T-helper 2 cell treated with Interferon-gamma antibody and Interleukin-4, amounts not matched to agents 100 ng/mL and 5 ng/mL, for 36 hours (primary cell): ENCODE data around the gene GALNT9. TPM values are rescaled to one million over a fixed set of nuclear protein-coding genes. Genes with fewer than 3 reads are reported as not detected.
"Not testable (repeated sequence)": the region's sequence is repeated elsewhere in the genome, so short reads cannot be mapped to it uniquely, and the experiment has no call there.

Experiments
- intact Hi-C: fragments of 100-400 bp; cut with micrococcal nuclease; formaldehyde crosslinking; loops from one replicate; pipeline ENCODE4 v1.15.1; 2023
- total RNA-seq: library from RNA; stranded (reverse); gene quantifications from 2 replicates; pipeline ENCODE4 v1.2.3, GENCODE V29; 2022

Gene GALNT9
- total RNA-seq, 1 donor from 2014 or later = not detected

DNA sequence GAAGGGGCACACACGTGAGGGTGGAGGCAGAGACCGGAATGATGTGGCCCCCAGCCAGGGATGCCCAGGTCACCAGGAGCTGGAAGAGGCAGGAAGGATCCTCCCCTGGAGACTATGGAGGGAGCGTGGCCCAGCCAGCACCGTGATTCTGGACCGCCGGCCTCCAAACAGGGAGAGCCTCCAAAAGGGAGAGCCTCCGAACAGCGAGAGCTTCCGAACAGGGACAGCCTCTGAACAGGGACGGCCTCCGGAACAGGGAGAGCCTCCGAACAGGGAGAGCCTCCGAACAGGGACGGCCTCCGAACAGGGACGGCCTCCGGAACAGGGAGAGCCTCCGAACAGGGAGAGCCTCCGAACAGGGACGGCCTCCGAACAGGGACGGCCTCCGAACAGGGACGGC lies 33.8 kb downstream of the GALNT9 start:
- intact Hi-C loops = not testable (repeated sequence)

DNA sequence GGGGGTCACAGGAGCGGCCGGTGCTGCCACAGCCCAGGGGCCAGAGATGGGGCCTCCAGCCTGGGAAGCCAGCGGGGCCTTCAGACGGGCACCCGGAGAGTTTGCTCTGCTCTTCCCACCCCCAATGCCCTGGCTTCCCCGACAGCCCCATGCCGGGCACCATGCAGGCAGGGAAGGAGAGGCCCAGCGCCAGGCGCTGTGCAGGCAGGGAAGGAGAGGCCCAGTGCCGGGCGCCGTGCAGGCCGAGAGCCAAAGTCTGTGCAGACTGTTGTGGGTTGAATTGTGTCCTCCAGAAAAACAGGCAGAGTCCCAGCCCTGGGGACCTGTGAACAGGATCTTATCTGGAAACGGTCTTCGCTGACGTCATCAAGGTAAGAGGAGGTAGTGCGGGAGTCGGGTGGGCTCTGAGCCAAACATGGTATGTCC lies 34.3 kb downstream of the GALNT9 start:
- intact Hi-C loops = no loop called here

- intact Hi-C loops = no loop called here
Observed at GRCh38 chr12:132294121-132295034, 35.0 kb downstream of the GALNT9 start.

DNA sequence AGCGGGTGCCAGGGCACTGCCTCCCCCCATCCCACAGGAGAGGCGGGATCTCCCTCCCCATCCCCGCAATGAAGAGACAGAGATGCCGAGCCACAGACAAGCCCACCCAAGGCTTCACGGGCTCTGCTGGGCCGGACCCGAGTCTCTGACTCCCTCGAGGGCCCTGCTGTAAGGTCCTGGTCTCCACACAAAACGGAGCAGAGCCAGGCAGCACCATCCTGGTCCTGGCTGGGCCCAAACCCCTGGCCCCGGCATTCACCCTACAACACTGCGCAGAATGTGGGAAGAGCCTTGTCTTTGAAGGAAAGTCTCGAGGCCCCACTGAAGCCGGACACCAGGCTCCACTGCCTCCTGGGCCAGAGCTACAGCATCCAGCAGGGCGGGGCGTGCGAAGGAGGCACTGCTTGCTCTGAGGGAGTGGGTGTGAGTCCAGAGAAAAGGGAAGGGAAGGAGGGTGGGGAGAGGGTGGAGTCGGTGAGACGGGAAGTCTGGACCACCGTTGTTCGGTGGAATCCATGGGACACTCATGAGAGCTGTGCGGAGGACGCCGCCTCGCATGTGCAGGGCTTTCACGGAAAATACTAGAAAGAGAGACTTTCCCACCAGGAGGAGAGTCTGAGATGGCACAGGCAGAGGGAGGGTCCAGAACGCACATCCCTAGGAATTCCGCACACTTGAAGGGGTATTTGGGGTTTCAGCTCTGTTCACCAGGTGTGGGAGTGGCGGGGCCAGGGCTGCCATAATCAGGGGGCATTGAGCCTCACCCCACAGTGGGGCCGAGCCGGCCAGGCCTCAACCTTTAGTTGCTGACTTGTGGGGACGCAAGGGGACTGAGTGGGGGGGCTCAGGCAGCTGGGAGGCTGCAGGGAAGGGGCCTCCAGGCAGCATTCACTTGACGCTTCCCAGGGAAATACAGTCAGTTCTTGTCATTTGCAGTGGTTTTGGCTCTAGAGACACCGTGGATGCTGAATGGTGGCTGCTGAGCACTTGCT lies 36.8 kb downstream of the GALNT9 start:
- intact Hi-C loops = no loop called here

DNA sequence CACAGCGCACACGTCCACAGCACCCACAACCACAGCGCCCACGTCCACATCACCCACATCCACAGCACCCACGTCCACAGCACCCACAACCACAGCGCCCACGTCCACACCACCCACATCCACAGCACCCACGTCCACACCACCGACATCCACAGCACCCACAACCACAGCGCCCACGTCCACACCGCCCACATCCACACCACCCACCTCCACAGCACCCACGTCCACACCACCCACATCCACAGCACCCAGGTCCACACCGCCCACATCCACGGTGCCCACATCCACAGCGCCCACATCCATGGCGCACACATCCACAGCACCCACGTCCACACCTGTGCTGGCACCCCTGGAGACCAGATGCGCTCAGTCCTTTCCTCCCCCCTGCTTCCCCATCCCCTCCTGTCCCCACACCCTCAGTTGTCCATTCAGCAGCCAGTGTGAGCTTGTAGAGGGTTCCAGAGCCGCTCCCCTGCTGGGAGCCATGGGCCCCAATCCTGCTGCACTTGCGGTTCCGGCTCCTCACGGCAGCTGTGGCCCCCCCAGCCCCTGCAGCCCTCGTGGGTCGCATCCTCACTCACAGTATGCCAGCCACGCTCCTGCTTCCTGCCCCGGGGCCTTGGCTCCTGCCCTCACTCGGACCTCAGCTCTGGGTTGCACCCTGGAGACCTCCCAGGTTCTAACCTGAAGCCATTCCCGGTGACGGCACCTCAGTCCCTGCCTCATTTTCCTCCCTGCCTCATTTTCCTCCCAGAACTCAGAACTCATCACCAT lies 37.8 kb downstream of the GALNT9 start:
- intact Hi-C loops = no loop called here

DNA sequence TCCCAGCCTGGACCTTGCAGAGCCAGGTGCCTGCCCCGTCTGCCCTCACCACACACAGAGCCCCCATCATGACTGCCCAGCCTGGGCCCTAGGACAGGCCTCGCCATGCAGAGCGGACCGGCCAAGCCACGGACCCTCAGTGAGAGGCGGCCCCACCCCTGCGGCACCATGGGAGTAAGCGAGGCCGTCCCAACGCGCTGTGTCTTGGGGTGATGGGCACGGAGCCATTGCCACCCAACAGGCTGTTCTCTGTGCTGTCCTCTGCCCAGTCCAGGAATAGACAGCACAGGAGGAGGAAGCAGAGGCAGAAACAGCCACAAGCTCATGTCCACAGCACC lies 39.2 kb downstream of the GALNT9 start:
- intact Hi-C loops = no loop called here

GRCh38 chr12:132289356-132290202 lies 39.8 kb downstream of the GALNT9 start:
- intact Hi-C loops = no loop called here

DNA sequence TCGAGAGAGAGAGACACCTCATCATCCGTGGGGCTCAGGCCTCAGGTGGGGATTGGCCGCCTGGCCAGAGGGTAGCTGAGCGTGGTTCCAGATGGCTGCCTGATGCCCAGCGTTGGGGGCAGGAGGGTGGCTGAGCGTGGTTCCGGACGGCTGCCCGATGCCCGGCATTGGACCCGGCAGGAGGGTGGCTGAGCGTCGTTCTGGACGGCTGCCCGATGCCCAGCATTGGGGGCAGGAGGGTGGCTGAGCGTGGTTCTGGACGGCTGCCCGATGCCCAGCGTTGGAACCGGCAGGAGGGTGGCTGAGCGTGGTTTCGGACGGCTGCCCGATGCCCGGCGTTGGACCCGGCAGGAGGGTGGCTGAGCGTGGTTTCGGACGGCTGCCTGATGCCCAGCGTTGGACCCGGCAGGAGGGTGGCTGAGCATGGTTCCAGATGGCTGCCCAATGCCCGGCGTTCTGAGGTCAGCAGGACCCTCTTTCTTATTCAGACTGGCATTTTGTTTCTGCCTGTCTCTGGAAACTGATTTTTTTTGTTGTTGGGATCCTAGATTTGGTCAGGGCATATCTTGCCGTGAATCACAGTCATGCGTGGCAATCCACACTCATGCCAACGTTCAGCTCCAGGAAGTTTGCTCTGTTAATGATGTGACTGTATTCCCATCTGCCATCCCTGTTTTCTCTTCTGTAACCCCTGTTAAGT lies 40.7 kb downstream of the GALNT9 start:
- intact Hi-C loops = no loop called here

DNA sequence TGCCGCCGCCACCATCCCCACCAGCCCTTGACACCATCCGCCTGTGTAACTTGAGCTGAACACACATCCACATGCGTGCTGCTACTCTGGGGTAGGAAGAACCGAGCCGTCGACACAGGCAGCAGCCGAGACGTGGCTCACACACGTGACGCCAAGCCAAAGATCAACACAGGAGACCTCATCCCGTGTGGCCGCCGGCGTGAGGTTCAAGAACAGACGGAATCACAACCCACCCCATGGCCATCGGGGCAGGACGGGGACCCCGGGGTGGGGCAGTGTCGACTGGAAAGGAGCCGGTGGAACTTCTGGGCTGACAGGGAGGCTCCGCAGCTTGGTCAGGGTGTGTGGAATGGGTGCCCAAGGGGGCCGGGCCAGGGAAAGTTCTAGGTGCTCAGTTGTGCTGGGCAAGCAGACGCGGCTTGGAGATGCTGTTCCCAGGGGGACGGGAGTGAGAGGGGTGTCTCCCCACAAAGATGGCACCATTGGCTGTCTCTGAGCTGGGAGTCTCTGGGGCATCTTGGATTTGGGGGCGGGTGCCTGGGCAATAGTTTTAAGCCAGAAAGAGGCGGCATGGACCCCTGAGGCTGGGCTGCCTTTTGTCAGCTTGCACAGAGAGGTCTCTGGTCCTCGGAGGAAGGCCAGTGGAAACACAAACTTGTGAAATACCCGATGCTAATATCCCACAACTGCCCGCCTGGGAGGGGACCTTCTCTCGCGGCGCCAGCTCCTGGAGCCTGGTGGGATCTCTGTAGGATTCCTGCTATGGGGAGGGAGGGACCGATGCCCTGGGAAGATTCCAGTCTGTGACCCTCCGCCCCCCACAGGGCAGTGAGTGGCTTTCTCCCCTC lies 41.8 kb downstream of the GALNT9 start:
- intact Hi-C loops = no loop called here

DNA sequence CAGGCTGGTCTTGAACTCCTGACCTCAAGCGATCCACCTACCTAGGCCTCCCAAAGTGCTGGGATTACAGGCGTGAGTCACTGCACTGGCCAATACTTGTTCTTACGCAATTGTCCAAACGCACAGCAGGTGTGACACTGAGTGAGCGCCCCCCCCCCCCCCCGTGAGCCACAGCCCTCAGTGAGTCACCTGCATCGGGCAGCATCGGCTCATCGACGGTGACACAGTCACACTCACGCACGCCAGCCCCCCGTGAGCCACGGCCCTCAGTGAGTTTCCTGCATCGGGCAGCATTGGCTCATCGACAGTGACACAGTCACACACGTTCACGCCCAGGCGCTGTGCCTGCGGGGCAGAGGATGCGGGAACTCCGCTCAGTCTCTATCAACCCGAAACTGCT lies 42.5 kb downstream of the GALNT9 start:
- intact Hi-C loops = no loop called here

- intact Hi-C loops = no loop called here
Observed at GRCh38 chr12:132285991-132286681, 43.3 kb downstream of the GALNT9 start.

GRCh38 chr12:132284827-132285741 lies 44.3 kb downstream of the GALNT9 start:
- intact Hi-C loops = no loop called here

- intact Hi-C loops = no loop called here
Observed at GRCh38 chr12:132284071-132284826, 45.1 kb downstream of the GALNT9 start.

DNA sequence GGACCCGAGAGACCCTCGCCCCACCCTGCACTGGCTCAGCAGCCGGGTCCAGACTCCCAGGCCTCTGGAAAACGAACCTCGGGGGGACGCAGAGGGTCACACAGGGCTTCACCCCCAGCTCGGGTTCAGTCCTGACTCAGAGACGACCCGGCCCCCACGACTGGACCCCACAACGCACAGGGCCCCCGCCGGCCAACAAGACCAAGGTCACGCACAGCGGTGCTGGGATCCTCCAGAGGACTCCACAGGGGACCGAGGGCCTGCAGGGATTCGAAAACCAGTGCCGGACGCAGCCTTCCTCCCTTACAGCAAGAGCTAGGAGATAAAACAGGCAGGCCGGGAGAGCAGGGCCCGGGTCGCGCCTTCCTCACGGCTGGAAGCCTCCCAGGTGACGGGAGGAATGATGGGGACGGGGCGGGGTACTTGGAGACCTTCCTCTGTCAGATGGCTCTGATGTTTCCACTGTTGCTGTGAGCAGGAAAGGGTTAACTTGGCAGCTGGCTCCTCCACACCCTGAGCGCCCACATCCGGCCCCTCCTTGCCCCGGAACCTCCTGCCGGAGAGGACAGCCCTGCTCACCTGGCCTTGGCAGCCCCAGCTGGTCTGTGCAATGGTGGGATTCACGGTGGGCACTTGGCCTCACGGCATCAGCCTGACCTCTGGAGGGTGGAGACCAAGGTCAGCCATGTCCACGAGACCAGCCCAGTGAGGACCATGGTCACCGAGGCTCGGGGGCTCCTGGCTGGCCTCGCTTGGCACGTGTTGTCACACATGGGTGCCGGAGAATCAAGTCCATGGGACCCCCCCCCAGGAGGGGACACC lies 46.2 kb downstream of the GALNT9 start:
- intact Hi-C loops = no loop called here
